Pancreas (tissue), 10 donors: Measurements from ENCODE around the gene KIAA1210. TPM values are rescaled to one million over a fixed set of nuclear protein-coding genes. Genes with fewer than 3 reads are reported as not detected.

ENCODE experiments used
- ATAC-seq, 4 donors: fragments of 200-7000 bp; cut with Tn5 transposase; one replicate each; pipeline versions ENCODE4 v1.8.0 to v1.9.1; 2020; ENCODE audit warnings: mild to moderate bottlenecking in 4 of 4, moderate library complexity in 4 of 4
- DNase-seq, 6 donors: peaks; one replicate each; pipeline ENCODE4 v3.0.0-alpha.2; 2020
- FAIRE-seq: peaks from 2 replicates; lab custom pipeline; 2012; peaks lifted over from hg19 to GRCh38; lab: Jason Lieb, UNC
- H3K27ac ChIP-seq, 4 donors: fragments of 200-600 bp; sonication (generic); 1 replicate in 3 of 4; 2 replicates in 1 of 4; pipeline versions ENCODE4 v1.5.0 to v1.8.0; 2020
- H3K27me3 ChIP-seq, 4 donors: fragments of 200-600 bp; one replicate each; pipeline ENCODE4 v1.8.0; 2021
- H3K36me3 ChIP-seq, 3 donors: fragments of 200-600 bp; sonication (generic) in 1 of 3; one replicate each; pipeline versions ENCODE4 v1.5.0 to v1.8.0; 2020 to 2021
- H3K4me1 ChIP-seq, 3 donors: fragments of 200-600 bp; one replicate each; pipeline ENCODE4 v1.8.0; 2021
- H3K4me3 ChIP-seq, 4 donors: fragments of 200-600 bp; sonication (generic) in 2 of 4; one replicate each; pipeline versions ENCODE4 v1.5.0 to v1.8.0; 2020 to 2021
- H3K9me3 ChIP-seq, 4 donors: fragments of 200-600 bp; one replicate each; pipeline ENCODE4 v1.8.0; 2021
- WGBS, 2 donors: extraction: QIAGEN DNeasy Blood & Tissue Kit; methylation state at CpG; one replicate each; pipeline ENCODE4 v1.1.7; 2013; 5-methylcytosine and 5-hydroxymethylcytosine counted together
- intact Hi-C, 3 donors: fragments of 100-400 bp; cut with DNase I; formaldehyde crosslinking; loops; one replicate each; pipeline versions ENCODE4 v1.11.1 to v1.14.2; 2022
- polyA plus RNA-seq, 2 donors: library from polyadenylated mRNA; stranded (reverse); fragments of 200-250 nt; gene quantifications; one replicate each; pipeline ENCODE4 v1.2.3, GENCODE V29; 2013
- total RNA-seq, 6 donors: library from RNA; stranded (reverse); fragmentation: NEBNext Ultra II Directional in 4 of 6; extraction: Animal tissue kit (Norgen Biotek cat#: 25700) in 4 of 6; gene quantifications; one replicate each; pipeline versions ENCODE4 v1.2.1 to v1.2.4, GENCODE V29; 2021 to 2023
- TF ChIP-seq, protein P1 (sequence below), 4 donors: fragments of 200-600 bp; sonication (generic) in 3 of 4; IDR thresholded peaks; one replicate each; pipeline versions ENCODE4 v1.5.0 to v1.8.0; 2021; ENCODE audit warnings: antibody characterized with exemption in 4 of 4
- donor health status: healthy with polysubstance abuse.
- donor health status: DM: no; HTN: no; CAD: no; lungs with moderate emphysema.
- donor health status: DM: no; HTN: no; CAD: no.
- donor health status: control.
- donor health status: control.
- donor health status: Bipolar disorder and iron deficiency.
- donor health status: DM: yes; HTN: yes; CAD: no.
- donor health status: DM: no; HTN: no; CAD: no.
- donor health status: DM: no; HTN: no; CAD: no.
- donor health status: DM: yes; HTN: yes; CAD: no.

The KIAA1210 gene
- total and polyA plus RNA-seq, 8 donors: 0.03 TPM; not detected in 7

GRCh38 chrX:119069128-119069527 is 58.5 kb downstream of the KIAA1210 start:
- intact Hi-C loops: loop anchor here in 2 of 3 donors (10.0 kb wide), 1 partner anchor 224 kb away; no protein-coding TSS in a partner anchor
- 69 to 74% methylated on average over 1 of the region's 1 CpG for WGBS, 2 donors
- Histone ChIP-seq H3K27ac (no peak overlapping the region), H3K27me3 (peaks cover 0 to 8% (median 0%) of the 10 kb centered on the region in 4 donors), H3K36me3 (no peaks in the 10 kb centered on the region), H3K4me3 (no peak overlapping the region), H3K9me3 (no peaks in the 10 kb centered on the region), H3K4me1 (no peaks in the 10 kb centered on the region)
- no peak for DNase-seq
- ATAC-seq: no peak
- no peak for FAIRE-seq
- TF ChIP-seq, protein P1, sequence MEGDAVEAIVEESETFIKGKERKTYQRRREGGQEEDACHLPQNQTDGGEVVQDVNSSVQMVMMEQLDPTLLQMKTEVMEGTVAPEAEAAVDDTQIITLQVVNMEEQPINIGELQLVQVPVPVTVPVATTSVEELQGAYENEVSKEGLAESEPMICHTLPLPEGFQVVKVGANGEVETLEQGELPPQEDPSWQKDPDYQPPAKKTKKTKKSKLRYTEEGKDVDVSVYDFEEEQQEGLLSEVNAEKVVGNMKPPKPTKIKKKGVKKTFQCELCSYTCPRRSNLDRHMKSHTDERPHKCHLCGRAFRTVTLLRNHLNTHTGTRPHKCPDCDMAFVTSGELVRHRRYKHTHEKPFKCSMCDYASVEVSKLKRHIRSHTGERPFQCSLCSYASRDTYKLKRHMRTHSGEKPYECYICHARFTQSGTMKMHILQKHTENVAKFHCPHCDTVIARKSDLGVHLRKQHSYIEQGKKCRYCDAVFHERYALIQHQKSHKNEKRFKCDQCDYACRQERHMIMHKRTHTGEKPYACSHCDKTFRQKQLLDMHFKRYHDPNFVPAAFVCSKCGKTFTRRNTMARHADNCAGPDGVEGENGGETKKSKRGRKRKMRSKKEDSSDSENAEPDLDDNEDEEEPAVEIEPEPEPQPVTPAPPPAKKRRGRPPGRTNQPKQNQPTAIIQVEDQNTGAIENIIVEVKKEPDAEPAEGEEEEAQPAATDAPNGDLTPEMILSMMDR (IDR thresholded peaks at IDR 0.05): no peak

GRCh38 chrX:119067023-119067739 is 60.4 kb downstream of the KIAA1210 start:
- no peaks in the 10 kb centered on the region for H3K36me3 ChIP-seq
- FAIRE-seq (peak; percentile 92), ATAC-seq (peak; percentile 68 to 95 (median 90)), DNase-seq (peak in 5 of 6 donors; percentile 21 to 67 (median 53))
- H3K27me3 ChIP-seq: peaks cover 0 to 8% (median 0%) of the 10 kb centered on the region in 4 donors
- 2 to 3% methylated on average over 7 of the region's 7 CpGs for WGBS, 2 donors
- H3K27ac ChIP-seq: no peak overlapping the region
- TF ChIP-seq, protein P1 (IDR thresholded peaks at IDR 0.05): peak; percentile 14 to 49 (median 43)
- intact Hi-C loops: loop anchor here in 2 of 3 donors (10.0 kb wide), 1 partner anchor 222 kb away; no protein-coding TSS in a partner anchor
- no peak overlapping the region for H3K4me3 ChIP-seq
- H3K4me1 ChIP-seq: no peaks in the 10 kb centered on the region
- no peaks in the 10 kb centered on the region for H3K9me3 ChIP-seq

- no peak for DNase-seq
- Histone ChIP-seq H3K4me1 (no peaks in the 10 kb centered on the region), H3K4me3 (no peak overlapping the region), H3K27me3 (peaks cover 0 to 4% (median 1%) of the 10 kb centered on the region in 4 donors), H3K36me3 (no peaks in the 10 kb centered on the region), H3K27ac (no peak overlapping the region), H3K9me3 (no peaks in the 10 kb centered on the region)
- intact Hi-C loops: loop anchor here in 2 of 3 donors (10.0 kb wide), 1 partner anchor 219 kb away; no protein-coding TSS in a partner anchor
- no peak for FAIRE-seq
- TF ChIP-seq, protein P1 (IDR thresholded peaks at IDR 0.05): no peak
- ATAC-seq: no peak
- WGBS, 2 donors: 80 to 83% methylated on average over 7 of the region's 7 CpGs
Observed at GRCh38 chrX:119063428-119063827, 64.2 kb downstream of the KIAA1210 start.

DNA sequence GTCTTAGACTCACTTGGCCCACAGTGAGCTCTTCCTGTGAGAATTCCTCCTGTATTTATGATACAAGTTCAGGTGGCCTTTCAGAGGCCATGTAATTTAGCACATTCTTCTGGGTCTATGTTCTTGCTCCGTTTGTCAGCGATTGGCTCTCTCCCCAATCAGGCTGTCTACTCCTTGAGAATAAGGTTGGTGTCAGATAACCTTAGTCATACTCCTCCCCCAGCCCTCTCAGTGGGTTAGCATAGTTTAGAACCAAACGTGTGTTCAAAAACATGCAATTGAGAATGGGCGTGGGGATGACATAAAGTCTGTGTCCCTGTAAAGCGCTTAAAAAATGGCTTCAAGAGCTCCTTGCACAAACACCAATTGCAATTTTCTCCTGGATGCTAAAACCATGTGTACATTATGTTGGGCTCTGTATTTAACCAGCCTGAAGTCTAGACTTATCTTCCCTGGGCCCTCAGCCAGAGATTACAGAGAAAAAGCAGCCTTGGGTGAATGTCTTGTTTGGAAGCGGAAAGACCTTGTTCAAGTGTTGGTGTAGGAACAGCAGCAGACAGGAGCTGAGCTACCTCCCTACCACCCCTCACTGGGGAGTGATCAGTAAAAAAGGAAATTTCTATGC is 64.8 kb downstream of the KIAA1210 start:
- FAIRE-seq: no peak

More for the DNA sequence above, 64.8 kb downstream of the KIAA1210 start:
- TF ChIP-seq, protein P1 (IDR thresholded peaks at IDR 0.05): no peak
- no peak overlapping the region for H3K4me3 ChIP-seq
- no peaks in the 10 kb centered on the region for H3K4me1 ChIP-seq
- H3K9me3 ChIP-seq: no peaks in the 10 kb centered on the region
- ATAC-seq: peak; percentile 53 to 77 (median 73)
- 41 to 45% methylated on average over 6 of the region's 6 CpGs for WGBS, 2 donors
- no peak overlapping the region for H3K27ac ChIP-seq
- H3K27me3 ChIP-seq: peaks cover 0 to 4% (median 1%) of the 10 kb centered on the region in 4 donors
- no peaks in the 10 kb centered on the region for H3K36me3 ChIP-seq
- DNase-seq: peak in 2 of 6 donors; percentile 14 to 21
- intact Hi-C loops: loop anchor here in 2 of 3 donors (10.0 kb wide), 1 partner anchor 218 kb away; no protein-coding TSS in a partner anchor
